ENCODE measurements around the gene FHOD1. TPM values are rescaled to one million over a fixed set of nuclear protein-coding genes. Genes with fewer than 3 reads are reported as not detected.

The FHOD1 gene
- 17.2 TPM for total RNA-seq

- Histone ChIP-seq H3K27ac (peak within 1 kb of the TSS; percentile 85), H3K4me3 (peak within 1 kb of the TSS; percentile 92 to 93), H3K4me1 (peaks cover 59% of the 10 kb centered on the region), H3K27me3 (no peaks in the 10 kb centered on the region), H3K9me3 (no peaks in the 10 kb centered on the region), H3K36me3 (no peaks in the 10 kb centered on the region)
- TF ChIP-seq CTCF (IDR thresholded peaks at IDR 0.05) = no peak
- TF ChIP-seq POLR2AphosphoS5 (IDR thresholded peaks at IDR 0.05; ENCODE audit: insufficient read depth in 1 of 2, low read depth in 1 of 2) = peak; percentile 80 to 94
- peak in 1 of 2 donors; percentile 35 for TF ChIP-seq POLR2A (IDR thresholded peaks at IDR 0.05)
- peak in 1 of 2 donors; percentile 97 for DNase-seq (ENCODE audit: extremely low spot score in 2 of 2)
- intact Hi-C loops (cut with DNase I) = no loop called here
Observed at GRCh38 chr16:67247192-67248072, at the start of gene FHOD1. TSS of gene FHOD1 (minus strand) at chr16:67247481. CDS start at chr16:67247410, 71 bp downstream.

GRCh38 chr16:67296420-67296819 lies 49.1 kb upstream of the FHOD1 start:
- intact Hi-C loops (cut with DNase I) = no loop called here
- Histone ChIP-seq H3K4me1 (peaks cover 25% of the 10 kb centered on the region), H3K27ac (no peak overlapping the region), H3K36me3 (no peaks in the 10 kb centered on the region), H3K4me3 (no peak overlapping the region), H3K27me3 (no peaks in the 10 kb centered on the region), H3K9me3 (no peaks in the 10 kb centered on the region)
- TF ChIP-seq POLR2AphosphoS5 (IDR thresholded peaks at IDR 0.05; ENCODE audit: insufficient read depth in 1 of 2, low read depth in 1 of 2) (no peak), CTCF (IDR thresholded peaks at IDR 0.05) (no peak), POLR2A (IDR thresholded peaks at IDR 0.05) (no peak)
- no peak for DNase-seq (ENCODE audit: extremely low spot score in 2 of 2)

GRCh38 chr16:67294938-67295361 lies 47.7 kb upstream of the FHOD1 start:
- H3K36me3 ChIP-seq = no peaks in the 10 kb centered on the region
- H3K27ac ChIP-seq = peak overlapping the region; percentile 8
- intact Hi-C loops (cut with DNase I) = no loop called here
- no peak for DNase-seq (ENCODE audit: extremely low spot score in 2 of 2)
- no peaks in the 10 kb centered on the region for H3K27me3 ChIP-seq
- H3K4me3 ChIP-seq = no peak overlapping the region
- peaks cover 19% of the 10 kb centered on the region for H3K4me1 ChIP-seq
- TF ChIP-seq POLR2A (IDR thresholded peaks at IDR 0.05) (no peak), CTCF (IDR thresholded peaks at IDR 0.05) (no peak), POLR2AphosphoS5 (IDR thresholded peaks at IDR 0.05; ENCODE audit: insufficient read depth in 1 of 2, low read depth in 1 of 2) (no peak)
- no peaks in the 10 kb centered on the region for H3K9me3 ChIP-seq

GRCh38 chr16:67294171-67294757 lies 47.0 kb upstream of the FHOD1 start:
- H3K9me3 ChIP-seq = no peaks in the 10 kb centered on the region
- H3K36me3 ChIP-seq = no peaks in the 10 kb centered on the region
- H3K27ac ChIP-seq = peak overlapping the region; percentile 8
- H3K4me1 ChIP-seq = peaks cover 19% of the 10 kb centered on the region
- intact Hi-C loops (cut with DNase I) = no loop called here
- no peak for TF ChIP-seq CTCF (IDR thresholded peaks at IDR 0.05)
- TF ChIP-seq POLR2A (IDR thresholded peaks at IDR 0.05) = no peak
- no peak for TF ChIP-seq POLR2AphosphoS5 (IDR thresholded peaks at IDR 0.05; ENCODE audit: insufficient read depth in 1 of 2, low read depth in 1 of 2)
- H3K4me3 ChIP-seq = no peak overlapping the region
- no peaks in the 10 kb centered on the region for H3K27me3 ChIP-seq
- DNase-seq (ENCODE audit: extremely low spot score in 2 of 2) = no peak

GRCh38 chr16:67291461-67291860 lies 44.2 kb upstream of the FHOD1 start:
- Histone ChIP-seq H3K9me3 (no peaks in the 10 kb centered on the region), H3K27me3 (no peaks in the 10 kb centered on the region), H3K4me1 (peaks cover 19% of the 10 kb centered on the region), H3K4me3 (no peak overlapping the region), H3K27ac (no peak overlapping the region), H3K36me3 (no peaks in the 10 kb centered on the region)
- DNase-seq (ENCODE audit: extremely low spot score in 2 of 2) = no peak
- TF ChIP-seq CTCF (IDR thresholded peaks at IDR 0.05) = no peak
- TF ChIP-seq POLR2A (IDR thresholded peaks at IDR 0.05) = no peak
- no peak for TF ChIP-seq POLR2AphosphoS5 (IDR thresholded peaks at IDR 0.05; ENCODE audit: insufficient read depth in 1 of 2, low read depth in 1 of 2)
- intact Hi-C loops (cut with DNase I) = no loop called here

Measured in vagina (tissue), 2 donors.